ENCODE results near the gene RAD52. TPM values are rescaled to one million over a fixed set of nuclear protein-coding genes. Genes with fewer than 3 reads are reported as not detected.

The RAD52 gene
- total RNA-seq, 4 donors from 2014 or later, result 11.3 to 21.0 (median 14.3) TPM

GRCh38 chr12:967641-968040 is 18.1 kb upstream of the RAD52 start:
- ATAC-seq (no peak), DNase-seq (no peak)
- no peaks in the 10 kb centered on the region for H3K36me3 ChIP-seq
- H3K4me3 ChIP-seq, result no peak overlapping the region
- no peak overlapping the region for H3K27ac ChIP-seq
- no peaks in the 10 kb centered on the region for H3K4me1 ChIP-seq
- in situ Hi-C loops (cut with MboI; ENCODE audit: low sequenced_read_pairs in 4 of 4), result loop anchor here in 1 of 4 donors (25.0 kb wide), 1 partner anchor 405 kb away; no protein-coding TSS in a partner anchor
- intact Hi-C loops (cut with DNase I; ENCODE audit: low total_unique reads), result no loop called here
- TF ChIP-seq CTCF (IDR thresholded peaks at IDR 0.05 in 4 of 5, conservative IDR thresholded peaks at IDR 0.05 in 1 of 5), result no peak
- TF ChIP-seq POLR2A (IDR thresholded peaks at IDR 0.05), result no peak
- no peaks in the 10 kb centered on the region for H3K27me3 ChIP-seq
- no peaks in the 10 kb centered on the region for H3K9me3 ChIP-seq

- ATAC-seq (no peak), DNase-seq (no peak)
- Histone ChIP-seq H3K4me3 (no peak overlapping the region), H3K4me1 (no peaks in the 10 kb centered on the region), H3K9me3 (no peaks in the 10 kb centered on the region), H3K36me3 (no peaks in the 10 kb centered on the region), H3K27me3 (no peaks in the 10 kb centered on the region), H3K27ac (no peak overlapping the region)
- intact Hi-C loops (cut with DNase I; ENCODE audit: low total_unique reads) (no loop called here), in situ Hi-C loops (cut with MboI; ENCODE audit: low sequenced_read_pairs in 4 of 4) (loop anchor here in 1 of 4 donors (25.0 kb wide), 1 partner anchor 404 kb away; no protein-coding TSS in a partner anchor)
- no peak for TF ChIP-seq CTCF (IDR thresholded peaks at IDR 0.05 in 4 of 5, conservative IDR thresholded peaks at IDR 0.05 in 1 of 5)
- no peak for TF ChIP-seq POLR2A (IDR thresholded peaks at IDR 0.05)
Observed at GRCh38 chr12:966724-967123, 17.2 kb upstream of the RAD52 start.

GRCh38 chr12:958588-959123 is 9.2 kb upstream of the RAD52 start:
- no peak for DNase-seq
- Histone ChIP-seq H3K36me3 (no peaks in the 10 kb centered on the region), H3K27ac (peak overlapping the region in 1 of 4 donors; percentile 49), H3K9me3 (no peaks in the 10 kb centered on the region), H3K27me3 (no peaks in the 10 kb centered on the region), H3K4me3 (no peak overlapping the region), H3K4me1 (no peaks in the 10 kb centered on the region)
- peak; percentile 30 to 52 for ATAC-seq
- in situ Hi-C loops (cut with MboI; ENCODE audit: low sequenced_read_pairs in 4 of 4), result loop anchor here in 3 of 4 donors (10.0 to 25.0 kb wide), 3 partner anchors 144 to 396 kb away; no protein-coding TSS in a partner anchor
- intact Hi-C loops (cut with DNase I; ENCODE audit: low total_unique reads), result no loop called here
- no peak for TF ChIP-seq CTCF (IDR thresholded peaks at IDR 0.05 in 4 of 5, conservative IDR thresholded peaks at IDR 0.05 in 1 of 5)
- TF ChIP-seq POLR2A (IDR thresholded peaks at IDR 0.05), result no peak

- in situ Hi-C loops (cut with MboI; ENCODE audit: low sequenced_read_pairs in 4 of 4), result loop anchor here in 3 of 4 donors (10.0 to 25.0 kb wide), 3 partner anchors 141 to 394 kb away; no protein-coding TSS in a partner anchor
- no peaks in the 10 kb centered on the region for H3K9me3 ChIP-seq
- no peaks in the 10 kb centered on the region for H3K36me3 ChIP-seq
- no peaks in the 10 kb centered on the region for H3K4me1 ChIP-seq
- H3K27me3 ChIP-seq, result no peaks in the 10 kb centered on the region
- DNase-seq (no peak), ATAC-seq (no peak)
- intact Hi-C loops (cut with DNase I; ENCODE audit: low total_unique reads), result no loop called here
- H3K27ac ChIP-seq, result no peak overlapping the region
- H3K4me3 ChIP-seq, result no peak overlapping the region
- TF ChIP-seq CTCF (IDR thresholded peaks at IDR 0.05 in 4 of 5, conservative IDR thresholded peaks at IDR 0.05 in 1 of 5) (no peak), POLR2A (IDR thresholded peaks at IDR 0.05) (no peak)
Observed at GRCh38 chr12:955939-956338, 6.4 kb upstream of the RAD52 start.

Data from gastrocnemius medialis (tissue), 4 donors.